OCI-LY1 (cell line): Measurements from ENCODE around the gene OLAH.

Experiments
- H2AFZ ChIP-seq: fragments of 200-600 bp; sonication (generic), shearing (Covaris generic); 2 replicates; pipeline ENCODE4 v1.6.0; 2014; ENCODE audit warnings: antibody characterized with exemption, mild to moderate bottlenecking, low read length
- H3F3A ChIP-seq: fragments of 200-600 bp; sonication (generic), shearing (Covaris generic); 2 replicates; pipeline ENCODE4 v1.6.0; 2014; ENCODE audit warnings: mild to moderate bottlenecking, antibody characterized with exemption, low read length, moderate library complexity; ENCODE audit not compliant: insufficient read depth
- H3K27ac ChIP-seq: fragments of 200-600 bp; sonication (generic); 2 replicates; pipeline ENCODE4 v1.5.1; 2014; ENCODE audit warnings: low read length, mixed run types, mild to moderate bottlenecking, low read depth; ENCODE audit not compliant: poor library complexity, severe bottlenecking
- H3K27me3 ChIP-seq: fragments of 200-600 bp; sonication (generic); 2 replicates; pipeline ENCODE4 v1.6.0; 2014; ENCODE audit warnings: antibody characterized with exemption, mild to moderate bottlenecking, low read length, moderate library complexity; ENCODE audit not compliant: insufficient read depth
- H3K36me3 ChIP-seq: fragments of 200-600 bp; sonication (generic); 2 replicates; pipeline ENCODE4 v1.6.1; 2014; ENCODE audit warnings: mild to moderate bottlenecking, antibody characterized with exemption, low read length, moderate library complexity, mixed read lengths; ENCODE audit not compliant: insufficient read depth
- H3K4me1 ChIP-seq: fragments of 200-600 bp; sonication (generic); 2 replicates; pipeline ENCODE4 v1.5.1; 2014; ENCODE audit warnings: mild to moderate bottlenecking, low read length, moderate library complexity; ENCODE audit not compliant: insufficient read depth, severe bottlenecking
- H3K4me2 ChIP-seq: fragments of 200-600 bp; sonication (generic), shearing (Covaris generic); 2 replicates; pipeline ENCODE4 v1.6.1; 2014; ENCODE audit warnings: low read length
- H3K4me3 ChIP-seq: fragments of 200-600 bp; sonication (generic); 2 replicates; pipeline ENCODE4 v1.5.1; 2014; ENCODE audit warnings: low read length, low read depth, mild to moderate bottlenecking, mixed read lengths; ENCODE audit not compliant: poor library complexity, severe bottlenecking
- H3K79me2 ChIP-seq: fragments of 200-600 bp; shearing (Covaris generic); 2 replicates; pipeline ENCODE4 v1.6.1; 2016; ENCODE audit warnings: mixed run types, low read length, mixed read lengths; ENCODE audit not compliant: insufficient read depth
- H3K9ac ChIP-seq: fragments of 200-600 bp; sonication (generic), shearing (Covaris generic); 2 replicates; pipeline ENCODE4 v1.6.1; 2014; ENCODE audit warnings: mild to moderate bottlenecking, low read length, mixed read lengths
- H3K9me2 ChIP-seq: fragments of 200-600 bp; sonication (generic), shearing (Covaris generic); 2 replicates; pipeline ENCODE4 v1.6.1; 2014; ENCODE audit warnings: low read depth, mild to moderate bottlenecking, low read length, mixed read lengths
- H3K9me3 ChIP-seq: fragments of 200-600 bp; shearing (Covaris generic); 2 replicates; pipeline ENCODE4 v1.6.1; 2014; ENCODE audit warnings: low read length, mixed read lengths
- H4K20me1 ChIP-seq: fragments of 200-600 bp; sonication (generic), shearing (Covaris generic); 2 replicates; pipeline ENCODE4 v1.6.0; 2016; ENCODE audit warnings: mild to moderate bottlenecking, low read length; ENCODE audit not compliant: insufficient read depth
- EZH2 ChIP-seq: fragments of 200-600 bp; sonication (generic), shearing (Covaris generic); IDR thresholded peaks from 2 replicates; pipeline ENCODE4 v1.8.0; 2017; ENCODE audit warnings: borderline replicate concordance, mixed run types, mild to moderate bottlenecking, antibody characterized with exemption, low read length, moderate library complexity, mixed read lengths
- TF ChIP-seq, protein P1 (sequence below): fragments of 200-600 bp; sonication (generic), shearing (Covaris generic); IDR thresholded peaks from 2 replicates; pipeline ENCODE4 v1.5.1; 2017; ENCODE audit warnings: mild to moderate bottlenecking, antibody characterized with exemption, low read length, moderate library complexity, mixed read lengths

Gene OLAH

GRCh38 chr10:15045380-15045779 lies 1.6 kb downstream of the OLAH start:
- no peaks in the 10 kb centered on the region for H3F3A ChIP-seq
- no peak overlapping the region for H3K4me3 ChIP-seq

DNA sequence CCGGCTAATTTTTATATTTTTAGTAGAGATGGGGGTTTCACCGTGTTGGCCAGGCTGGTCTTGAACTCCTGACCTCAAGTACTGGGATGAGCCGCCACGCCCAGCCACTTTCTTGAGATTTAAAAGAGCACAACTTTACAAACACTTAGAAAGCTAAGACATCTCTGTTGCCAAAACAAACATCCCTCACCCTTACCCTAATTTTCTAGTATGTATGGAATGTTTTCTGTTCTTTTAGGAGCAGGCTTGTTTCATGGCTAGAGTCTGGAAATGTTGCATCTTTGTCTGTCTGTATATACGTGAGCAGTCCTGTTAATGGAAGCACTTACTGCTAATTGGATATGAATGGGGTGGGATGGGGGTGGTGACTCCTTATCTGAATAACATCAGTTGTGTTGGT lies 2.9 kb downstream of the OLAH start:
- no peak overlapping the region for H2AFZ ChIP-seq
- H3K9me2 ChIP-seq, result no peaks in the 10 kb centered on the region
- H3K4me2 ChIP-seq, result no peak overlapping the region
- H3K9me3 ChIP-seq, result no peaks in the 10 kb centered on the region
- H3K36me3 ChIP-seq, result no peaks in the 10 kb centered on the region
- H3K79me2 ChIP-seq, result no peaks in the 10 kb centered on the region
- no peak overlapping the region for H3K4me3 ChIP-seq
- no peaks in the 10 kb centered on the region for H4K20me1 ChIP-seq
- no peaks in the 10 kb centered on the region for H3F3A ChIP-seq
- H3K4me1 ChIP-seq, result no peaks in the 10 kb centered on the region
- no peak overlapping the region for H3K27ac ChIP-seq
- no peak overlapping the region for H3K9ac ChIP-seq
- no peaks in the 10 kb centered on the region for H3K27me3 ChIP-seq
- TF ChIP-seq, protein P1, sequence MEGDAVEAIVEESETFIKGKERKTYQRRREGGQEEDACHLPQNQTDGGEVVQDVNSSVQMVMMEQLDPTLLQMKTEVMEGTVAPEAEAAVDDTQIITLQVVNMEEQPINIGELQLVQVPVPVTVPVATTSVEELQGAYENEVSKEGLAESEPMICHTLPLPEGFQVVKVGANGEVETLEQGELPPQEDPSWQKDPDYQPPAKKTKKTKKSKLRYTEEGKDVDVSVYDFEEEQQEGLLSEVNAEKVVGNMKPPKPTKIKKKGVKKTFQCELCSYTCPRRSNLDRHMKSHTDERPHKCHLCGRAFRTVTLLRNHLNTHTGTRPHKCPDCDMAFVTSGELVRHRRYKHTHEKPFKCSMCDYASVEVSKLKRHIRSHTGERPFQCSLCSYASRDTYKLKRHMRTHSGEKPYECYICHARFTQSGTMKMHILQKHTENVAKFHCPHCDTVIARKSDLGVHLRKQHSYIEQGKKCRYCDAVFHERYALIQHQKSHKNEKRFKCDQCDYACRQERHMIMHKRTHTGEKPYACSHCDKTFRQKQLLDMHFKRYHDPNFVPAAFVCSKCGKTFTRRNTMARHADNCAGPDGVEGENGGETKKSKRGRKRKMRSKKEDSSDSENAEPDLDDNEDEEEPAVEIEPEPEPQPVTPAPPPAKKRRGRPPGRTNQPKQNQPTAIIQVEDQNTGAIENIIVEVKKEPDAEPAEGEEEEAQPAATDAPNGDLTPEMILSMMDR, result no peak
- TF ChIP-seq EZH2, result no peak

More at GRCh38 chr10:15045380-15045779, 1.6 kb downstream of the OLAH start:
- TF ChIP-seq, protein P1, result no peak
- TF ChIP-seq EZH2, result no peak
- Histone ChIP-seq H3K36me3 (no peaks in the 10 kb centered on the region), H3K79me2 (no peaks in the 10 kb centered on the region), H3K27me3 (no peaks in the 10 kb centered on the region), H2AFZ (no peak overlapping the region), H3K9me3 (no peaks in the 10 kb centered on the region), H3K4me1 (no peaks in the 10 kb centered on the region), H3K4me2 (no peak overlapping the region), H3K27ac (no peak overlapping the region), H4K20me1 (no peaks in the 10 kb centered on the region), H3K9me2 (no peaks in the 10 kb centered on the region), H3K9ac (no peak overlapping the region)

GRCh38 chr10:15049533-15049932 lies 5.8 kb downstream of the OLAH start:
- no peaks in the 10 kb centered on the region for H3K79me2 ChIP-seq
- H3F3A ChIP-seq, result no peaks in the 10 kb centered on the region

More at GRCh38 chr10:15049533-15049932, 5.8 kb downstream of the OLAH start:
- Histone ChIP-seq H3K27ac (no peak overlapping the region), H3K4me2 (no peak overlapping the region), H3K4me3 (no peak overlapping the region), H3K9me3 (no peaks in the 10 kb centered on the region), H3K9me2 (no peaks in the 10 kb centered on the region), H2AFZ (no peak overlapping the region), H3K4me1 (no peaks in the 10 kb centered on the region), H3K27me3 (no peaks in the 10 kb centered on the region), H3K36me3 (no peaks in the 10 kb centered on the region), H3K9ac (no peak overlapping the region), H4K20me1 (no peaks in the 10 kb centered on the region)
- TF ChIP-seq, protein P1, result no peak
- TF ChIP-seq EZH2, result no peak
